Measurements from ENCODE around the gene KANTR. TPM values are rescaled to one million over a fixed set of nuclear protein-coding genes. Genes with fewer than 3 reads are reported as not detected.

KANTR gene
- total RNA-seq, 4 donors from 2014 or later, result 16.2 to 81.3 (median 28.6) TPM

GRCh38 chrX:53122013-53122412 is 28.1 kb downstream of the KANTR start:
- 32% methylated on average over 1 of the region's 1 CpG for WGBS
- no peak overlapping the region for H3K4me3 ChIP-seq

GRCh38 chrX:53125506-53125905 is 31.6 kb downstream of the KANTR start:
- no peaks in the 10 kb centered on the region for H3K9me3 ChIP-seq
- H3K27ac ChIP-seq, result no peak overlapping the region
- no peaks in the 10 kb centered on the region for H3K4me1 ChIP-seq
- H3K4me3 ChIP-seq, result no peak overlapping the region
- TF ChIP-seq EP300 (IDR thresholded peaks at IDR 0.05), result no peak
- TF ChIP-seq POLR2AphosphoS5 (IDR thresholded peaks at IDR 0.05), result no peak
- no peak for TF ChIP-seq CTCF (IDR thresholded peaks at IDR 0.05)
- no peak for TF ChIP-seq POLR2A (IDR thresholded peaks at IDR 0.05)
- no peaks in the 10 kb centered on the region for H3K27me3 ChIP-seq
- H3K36me3 ChIP-seq, result no peaks in the 10 kb centered on the region
- DNase-seq (ENCODE audit: low spot score in 2 of 2), result no peak

More at GRCh38 chrX:53122013-53122412, 28.1 kb downstream of the KANTR start:
- Histone ChIP-seq H3K27ac (no peak overlapping the region), H3K27me3 (no peaks in the 10 kb centered on the region), H3K9me3 (no peaks in the 10 kb centered on the region), H3K36me3 (no peaks in the 10 kb centered on the region), H3K4me1 (no peaks in the 10 kb centered on the region)
- TF ChIP-seq POLR2AphosphoS5 (IDR thresholded peaks at IDR 0.05) (no peak), CTCF (IDR thresholded peaks at IDR 0.05) (no peak)
- DNase-seq (ENCODE audit: low spot score in 2 of 2), result no peak

GRCh38 chrX:53126377-53126776 is 32.4 kb downstream of the KANTR start:
- Histone ChIP-seq H3K4me1 (no peaks in the 10 kb centered on the region), H3K27me3 (no peaks in the 10 kb centered on the region), H3K9me3 (no peaks in the 10 kb centered on the region), H3K36me3 (no peaks in the 10 kb centered on the region), H3K27ac (no peak overlapping the region), H3K4me3 (no peak overlapping the region)
- DNase-seq (ENCODE audit: low spot score in 2 of 2), result no peak
- 91% methylated on average over 2 of the region's 2 CpGs for WGBS
- TF ChIP-seq POLR2A (IDR thresholded peaks at IDR 0.05) (no peak), CTCF (IDR thresholded peaks at IDR 0.05) (no peak), EP300 (IDR thresholded peaks at IDR 0.05) (no peak), POLR2AphosphoS5 (IDR thresholded peaks at IDR 0.05) (no peak)

- WGBS, result 73% methylated on average over 3 of the region's 3 CpGs
- Histone ChIP-seq H3K36me3 (no peaks in the 10 kb centered on the region), H3K9me3 (no peaks in the 10 kb centered on the region), H3K27ac (no peak overlapping the region), H3K27me3 (no peaks in the 10 kb centered on the region), H3K4me3 (no peak overlapping the region), H3K4me1 (no peaks in the 10 kb centered on the region)
- DNase-seq (ENCODE audit: low spot score in 2 of 2), result no peak
- no peak for TF ChIP-seq EP300 (IDR thresholded peaks at IDR 0.05)
Observed at GRCh38 chrX:53128097-53128749, 34.3 kb downstream of the KANTR start.

- Histone ChIP-seq H3K9me3 (no peaks in the 10 kb centered on the region), H3K4me3 (no peak overlapping the region), H3K36me3 (no peaks in the 10 kb centered on the region), H3K4me1 (no peaks in the 10 kb centered on the region), H3K27ac (peak overlapping the region; percentile 68), H3K27me3 (no peaks in the 10 kb centered on the region)
- 56% methylated on average over 4 of the region's 4 CpGs for WGBS
- DNase-seq (ENCODE audit: low spot score in 2 of 2), result no peak
- TF ChIP-seq POLR2AphosphoS5 (IDR thresholded peaks at IDR 0.05) (peak in 1 of 3 donors; percentile 45), CTCF (IDR thresholded peaks at IDR 0.05) (no peak)
Observed at GRCh38 chrX:53133400-53133799, 39.5 kb downstream of the KANTR start.

- 72% methylated on average over 2 of the region's 2 CpGs for WGBS
- H3K9me3 ChIP-seq, result no peaks in the 10 kb centered on the region
- no peaks in the 10 kb centered on the region for H3K4me1 ChIP-seq
- no peak overlapping the region for H3K4me3 ChIP-seq
- DNase-seq (ENCODE audit: low spot score in 2 of 2), result no peak
- no peaks in the 10 kb centered on the region for H3K36me3 ChIP-seq
- no peak overlapping the region for H3K27ac ChIP-seq
- TF ChIP-seq POLR2A (IDR thresholded peaks at IDR 0.05), result no peak
- no peak for TF ChIP-seq EP300 (IDR thresholded peaks at IDR 0.05)
- no peak for TF ChIP-seq CTCF (IDR thresholded peaks at IDR 0.05)
- TF ChIP-seq POLR2AphosphoS5 (IDR thresholded peaks at IDR 0.05), result no peak
- no peaks in the 10 kb centered on the region for H3K27me3 ChIP-seq
Observed at GRCh38 chrX:53135581-53135980, 41.6 kb downstream of the KANTR start.
